Transverse colon (tissue), 4 donors: ENCODE measurements around the gene TGFBR3L. TPM values are rescaled to one million over a fixed set of nuclear protein-coding genes. Genes with fewer than 3 reads are reported as not detected.
A peak's percentile ranks its signal among the peaks of the same experiment; 100 is the strongest.

Experiments
- DNase-seq: peaks from one replicate; pipeline ENCODE4 v3.0.0-alpha.2; 2019
- H3K27ac ChIP-seq, 4 donors: fragments of 200-600 bp; sonication (generic); 2 replicates each; pipeline ENCODE4 v1.5.1; 2016 to 2018; ENCODE audit warnings: inconsistent platforms in 4 of 4
- H3K27me3 ChIP-seq: fragments of 200-600 bp; sonication (generic); 2 replicates; pipeline ENCODE4 v1.5.1; 2017; ENCODE audit warnings: inconsistent platforms
- H3K36me3 ChIP-seq, 4 donors: fragments of 200-600 bp; sonication (generic); 2 replicates each; pipeline ENCODE4 v1.5.1; 2017 to 2019; ENCODE audit warnings: inconsistent platforms in 4 of 4
- H3K4me1 ChIP-seq, 4 donors: fragments of 200-600 bp; sonication (generic); 2 replicates each; pipeline ENCODE4 v1.5.1; 2017 to 2020; ENCODE audit warnings: inconsistent platforms in 4 of 4
- H3K4me3 ChIP-seq, 4 donors: fragments of 200-600 bp; sonication (generic); 1 replicate in 1 of 4; 2 replicates in 3 of 4; pipeline versions ENCODE4 v1.5.1 to v1.6.1; 2017 to 2019; ENCODE audit warnings: inconsistent platforms in 4 of 4
- H3K9me3 ChIP-seq, 2 donors: fragments of 200-600 bp; sonication (generic); 2 replicates each; pipeline ENCODE4 v1.5.1; 2017 to 2019; ENCODE audit warnings: inconsistent platforms in 2 of 2
- CTCF ChIP-seq, 5 experiments: fragments of 200-600 bp in 3 of 5; fragments of 450-650 bp in 2 of 5; sonication (generic) in 3 of 5; IDR thresholded peaks; 1 replicate in 2 of 5; 2 replicates in 3 of 5; pipeline ENCODE4 v1.5.1; 2016 to 2017; ENCODE audit warnings: antibody characterized with exemption in 5 of 5, inconsistent platforms in 3 of 5, mild to moderate bottlenecking in 2 of 5, moderate library complexity in 1 of 5
- EP300 ChIP-seq: sonication (generic); formaldehyde crosslinking; IDR thresholded peaks from one replicate; pipeline ENCODE4 v1.6.1; 2017; ENCODE audit warnings: antibody characterized with exemption, low read depth
- POLR2A ChIP-seq: fragments of 450-650 bp; IDR thresholded peaks from one replicate; pipeline ENCODE4 v1.6.1; 2016; ENCODE audit warnings: antibody characterized with exemption, mild to moderate bottlenecking, moderate library complexity
- POLR2AphosphoS5 ChIP-seq, 3 donors: sonication (generic); formaldehyde crosslinking; IDR thresholded peaks; one replicate each; pipeline ENCODE4 v1.6.1; 2016; ENCODE audit warnings: antibody characterized with exemption in 3 of 3
- WGBS, 2 donors: methylation state at CpG; one replicate each; pipeline ENCODE4 v1.1.5; 2018; ENCODE audit warnings: low coverage in 1 of 2; 5-methylcytosine and 5-hydroxymethylcytosine counted together
- in situ Hi-C, 4 donors: fragments of 200-750 bp; cut with MboI; loops; one replicate each; pipeline versions ENCODE4 v1.15.0 to v1.15.1; 2017; ENCODE audit warnings: low sequenced_read_pairs in 3 of 4, low pct_ligation_motif_present in 1 of 4, low pct_unique_long_range_greater_than_20kb in 1 of 4
- intact Hi-C: fragments of 100-400 bp; cut with DNase I; formaldehyde crosslinking; loops from one replicate; pipeline ENCODE4 v1.15.1; 2023; ENCODE audit warnings: low total_unique reads
- total RNA-seq, 4 donors: library from RNA; depleted of rRNA; stranded (reverse); fragments of >200 nt; gene quantifications; one replicate each; pipeline ENCODE4 v1.1.0, GENCODE V29; 2016

Gene TGFBR3L
- total RNA-seq, 4 donors from 2014 or later, result 1.4 TPM; not detected in 3

DNA sequence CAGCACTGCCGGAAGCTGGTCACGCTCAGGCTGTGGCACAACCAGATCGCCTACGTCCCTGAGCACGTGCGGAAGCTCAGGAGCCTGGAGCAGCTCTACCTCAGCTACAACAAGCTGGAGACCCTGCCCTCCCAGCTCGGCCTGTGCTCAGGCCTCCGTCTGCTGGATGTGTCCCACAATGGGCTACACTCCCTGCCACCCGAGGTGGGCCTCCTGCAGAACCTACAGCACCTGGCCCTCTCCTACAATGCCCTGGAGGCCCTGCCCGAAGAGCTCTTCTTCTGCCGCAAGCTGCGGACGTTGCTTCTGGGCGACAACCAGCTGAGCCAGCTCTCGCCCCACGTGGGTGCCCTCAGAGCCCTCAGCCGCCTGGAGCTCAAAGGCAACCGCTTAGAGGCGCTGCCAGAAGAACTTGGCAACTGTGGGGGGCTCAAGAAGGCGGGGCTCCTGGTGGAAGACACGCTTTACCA, 14.2 kb upstream of the TGFBR3L start:
- Histone ChIP-seq H3K27me3 (no peaks in the 10 kb centered on the region), H3K27ac (no peak overlapping the region), H3K9me3 (no peaks in the 10 kb centered on the region), H3K36me3 (no peaks in the 10 kb centered on the region), H3K4me3 (no peak overlapping the region), H3K4me1 (peaks cover 14 to 23% (median 20%) of the 10 kb centered on the region in 4 donors)
- intact Hi-C loops (no loop called here), in situ Hi-C loops (no loop called here)
- DNase-seq, result no peak
- WGBS, 2 donors, result 84% methylated on average over 21 of the region's 21 CpGs; no CpG with 5 or more reads in 1 of the 2 donors
- TF ChIP-seq EP300 (no peak), CTCF (IDR thresholded peaks at IDR 0.05) (no peak), POLR2A (no peak), POLR2AphosphoS5 (IDR thresholded peaks at IDR 0.05) (no peak)

- no peak for TF ChIP-seq POLR2AphosphoS5 (IDR thresholded peaks at IDR 0.05)
- TF ChIP-seq CTCF (IDR thresholded peaks at IDR 0.05), result no peak
- no peak for TF ChIP-seq POLR2A
- TF ChIP-seq EP300, result no peak
- H3K27ac ChIP-seq, result no peak overlapping the region
- intact Hi-C loops, result no loop called here
These were observed 13.7 kb upstream of the TGFBR3L start for GRCh38 chr19:7900931-7901330.

GRCh38 chr19:7901337-7901736, 13.3 kb upstream of the TGFBR3L start:
- 80 to 95% methylated on average over 2 to 7 of the region's 7 CpGs for WGBS, 2 donors
- Histone ChIP-seq H3K27me3 (no peaks in the 10 kb centered on the region), H3K36me3 (no peaks in the 10 kb centered on the region), H3K4me3 (no peak overlapping the region), H3K4me1 (peaks cover 18 to 32% (median 26%) of the 10 kb centered on the region in 4 donors), H3K27ac (no peak overlapping the region), H3K9me3 (no peaks in the 10 kb centered on the region)
- DNase-seq, result no peak
- intact Hi-C loops (no loop called here), in situ Hi-C loops (no loop called here)
- no peak for TF ChIP-seq POLR2A
- TF ChIP-seq POLR2AphosphoS5 (IDR thresholded peaks at IDR 0.05), result no peak
- no peak for TF ChIP-seq EP300
- TF ChIP-seq CTCF (IDR thresholded peaks at IDR 0.05), result no peak

More at GRCh38 chr19:7900931-7901330, 13.7 kb upstream of the TGFBR3L start:
- no peak for DNase-seq
- no peaks in the 10 kb centered on the region for H3K27me3 ChIP-seq
- WGBS, 2 donors, result 61% methylated on average over 3 of the region's 3 CpGs; no CpG with 5 or more reads in 1 of the 2 donors
- H3K4me1 ChIP-seq, result peaks cover 18 to 28% (median 25%) of the 10 kb centered on the region in 4 donors
- no peaks in the 10 kb centered on the region for H3K9me3 ChIP-seq
- no peak overlapping the region for H3K4me3 ChIP-seq
- no peaks in the 10 kb centered on the region for H3K36me3 ChIP-seq
- in situ Hi-C loops, result no loop called here

GRCh38 chr19:7902796-7903243, 11.8 kb upstream of the TGFBR3L start:
- Histone ChIP-seq H3K27me3 (no peaks in the 10 kb centered on the region), H3K27ac (peak overlapping the region; percentile 86 to 91 (median 88)), H3K36me3 (no peaks in the 10 kb centered on the region), H3K4me1 (peaks cover 18 to 32% (median 26%) of the 10 kb centered on the region in 4 donors), H3K9me3 (no peaks in the 10 kb centered on the region), H3K4me3 (peak overlapping the region; percentile 40 to 92 (median 54))
- 20% methylated on average over 10 of the region's 20 CpGs; no CpG with 5 or more reads in 1 of the 2 donors for WGBS, 2 donors
- intact Hi-C loops (no loop called here), in situ Hi-C loops (no loop called here)
- DNase-seq, result peak; percentile 29
- TF ChIP-seq EP300, result no peak
- no peak for TF ChIP-seq POLR2AphosphoS5 (IDR thresholded peaks at IDR 0.05)
- TF ChIP-seq CTCF (IDR thresholded peaks at IDR 0.05), result no peak
- TF ChIP-seq POLR2A, result no peak
